Middle frontal gyrus (tissue), 1 donor: ENCODE results near the gene NEGR1.

ENCODE experiments used
- DNase-seq: peaks from one replicate; pipeline ENCODE4 v3.0.0-alpha.2; 2015; ENCODE audit warnings: low spot score; ENCODE audit errors: extremely low spot score

NEGR1 gene

DNA sequence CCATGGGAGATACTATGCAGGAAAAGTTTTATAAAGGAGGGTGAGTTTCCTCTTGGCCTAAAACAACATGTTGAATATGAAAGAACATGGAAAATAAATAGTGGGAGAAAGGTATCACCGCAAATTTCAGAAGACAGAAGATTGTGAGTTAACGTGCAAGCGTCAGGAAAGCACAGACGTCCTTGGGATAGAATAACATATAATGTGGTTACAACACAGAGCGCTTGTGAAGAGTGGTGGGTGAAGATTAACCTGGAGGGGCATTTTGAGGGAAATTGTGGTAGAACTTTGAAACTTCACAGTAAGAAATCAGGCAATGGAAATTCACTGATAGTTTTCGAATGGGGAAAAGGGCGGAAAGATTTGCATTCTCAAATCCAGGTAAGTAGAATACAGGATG is 47.3 kb downstream of the NEGR1 start:
- no peak for DNase-seq

DNA sequence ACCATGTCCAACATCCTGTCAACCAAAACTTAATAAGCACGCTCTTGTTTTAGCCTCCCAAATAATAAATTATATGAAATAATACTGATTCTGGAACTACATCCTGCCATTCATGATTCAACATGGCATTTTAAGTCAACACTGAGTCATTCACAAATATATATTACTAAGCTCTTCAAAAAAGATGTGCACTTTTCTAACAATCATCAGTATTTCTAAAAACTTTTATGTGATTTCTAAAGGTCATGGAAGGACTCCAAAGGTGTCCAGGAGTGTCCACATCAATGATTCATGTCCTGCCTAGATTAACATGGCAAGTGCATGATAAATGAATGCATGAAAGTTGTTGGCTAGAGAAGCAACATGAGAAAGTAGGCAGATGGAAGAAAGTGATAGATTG is 51.6 kb downstream of the NEGR1 start:
- no peak for DNase-seq

GRCh38 chr1:72229893-72230292 is 52.4 kb downstream of the NEGR1 start:
- no peak for DNase-seq

- DNase-seq = no peak
These were observed 54.7 kb downstream of the NEGR1 start for GRCh38 chr1:72227667-72228066.

DNA sequence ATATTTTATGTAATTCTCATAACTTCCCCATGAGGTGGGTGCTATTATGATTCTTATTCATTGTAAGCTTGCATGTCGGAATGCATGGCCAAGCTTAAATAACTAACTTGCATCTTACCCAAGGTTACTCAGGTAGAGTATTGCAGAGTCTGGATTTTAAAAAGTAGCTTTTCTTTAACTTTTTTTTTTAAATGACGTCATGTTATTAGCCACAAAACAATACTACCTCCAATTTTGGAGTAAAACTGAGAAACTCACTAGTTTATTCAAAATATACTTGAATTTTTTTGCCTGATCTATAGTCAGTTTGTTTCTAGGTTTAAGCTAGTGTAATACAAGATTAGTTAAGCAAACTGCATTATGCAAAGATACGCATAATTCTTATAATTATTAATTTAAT is 57.8 kb downstream of the NEGR1 start:
- no peak for DNase-seq

GRCh38 chr1:72221811-72222210 is 60.5 kb downstream of the NEGR1 start:
- DNase-seq = no peak

GRCh38 chr1:72218141-72218739 is 64.1 kb downstream of the NEGR1 start:
- no peak for DNase-seq

DNA sequence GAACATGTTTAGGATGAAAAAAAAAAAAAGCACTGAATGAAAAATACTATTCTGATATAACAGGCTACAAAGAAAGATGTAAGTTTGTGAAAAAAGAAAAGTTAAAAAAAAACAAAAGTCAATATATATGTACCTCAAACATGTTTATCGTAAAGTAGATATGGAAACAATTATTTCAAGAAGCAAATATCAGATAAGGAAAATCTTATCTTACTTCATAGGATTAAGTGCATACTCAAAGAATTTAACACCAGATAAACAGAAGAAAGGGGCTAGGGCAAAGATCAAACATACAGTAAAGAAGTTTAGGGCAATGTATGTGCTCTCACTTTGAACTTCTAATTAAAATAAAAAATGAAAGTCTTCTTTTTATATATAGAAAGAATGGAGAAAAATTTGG is 75.3 kb downstream of the NEGR1 start:
- DNase-seq = no peak

DNA sequence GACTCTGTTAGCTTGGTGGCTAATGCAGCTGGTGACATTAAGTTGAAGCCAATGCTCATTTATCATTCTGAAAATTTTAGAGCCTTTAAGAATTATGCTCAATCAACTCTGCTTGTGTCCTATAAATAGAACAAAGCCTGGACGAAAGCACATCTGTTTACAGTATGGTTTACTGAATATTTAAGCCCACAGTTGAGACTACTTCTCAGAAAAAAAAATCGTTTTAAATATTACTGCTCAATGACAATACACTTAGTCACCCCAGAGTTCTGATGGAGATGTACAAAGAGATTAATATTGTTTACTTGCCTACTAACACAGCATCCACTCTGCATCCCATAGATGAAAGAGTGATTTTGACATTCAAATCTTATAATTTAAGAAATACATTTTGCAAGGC is 79.6 kb downstream of the NEGR1 start:
- DNase-seq = no peak

DNA sequence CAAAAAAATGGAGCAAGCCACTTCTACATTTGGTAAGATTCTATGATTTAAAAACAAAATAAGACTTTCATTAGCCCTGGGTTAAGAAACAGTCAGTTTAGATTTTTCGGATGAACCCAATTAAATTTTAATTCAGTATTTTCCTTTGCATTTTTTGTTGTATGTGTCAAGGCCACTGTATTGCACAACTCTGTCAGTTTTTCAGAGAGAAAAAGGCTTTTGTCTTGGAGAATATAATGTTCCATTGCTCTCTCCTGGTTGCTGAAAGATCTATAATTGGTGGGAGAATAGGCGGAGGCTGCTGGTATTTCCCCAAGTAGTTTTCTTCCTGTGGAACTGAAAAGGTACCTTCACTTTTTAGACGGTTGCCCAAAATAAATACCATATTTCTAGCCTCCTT is 84.6 kb downstream of the NEGR1 start:
- DNase-seq = no peak

DNA sequence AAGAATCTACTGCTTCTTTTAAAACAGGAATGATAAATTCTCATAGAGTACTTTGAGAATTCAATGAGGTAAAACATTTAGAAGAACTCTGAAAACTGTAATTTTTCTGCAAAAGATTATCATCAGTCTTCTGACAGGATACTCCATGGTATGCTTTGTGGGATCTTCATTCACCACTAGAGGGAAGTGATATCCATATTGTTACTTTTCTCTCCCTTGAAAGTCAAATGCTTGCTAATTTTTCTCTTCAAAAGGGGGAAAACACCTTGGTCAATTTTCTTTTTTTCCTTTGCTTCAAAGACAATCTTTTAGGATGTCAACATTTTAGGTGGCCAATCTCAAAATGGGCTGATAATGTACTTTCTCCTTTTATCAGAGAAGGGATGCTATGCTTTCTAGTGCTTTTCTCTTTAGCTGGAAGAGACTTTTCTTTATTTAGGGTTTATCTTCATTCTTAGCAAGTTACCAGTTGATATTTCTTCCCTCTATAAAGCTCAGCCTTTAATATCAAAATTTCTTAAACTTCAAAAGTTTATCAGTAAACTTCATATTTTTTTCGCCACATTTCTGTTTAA is 95.5 kb downstream of the NEGR1 start:
- no peak for DNase-seq

GRCh38 chr1:72184099-72184701 is 98.1 kb downstream of the NEGR1 start:
- DNase-seq = no peak

- DNase-seq = no peak
These were observed 99.5 kb downstream of the NEGR1 start for GRCh38 chr1:72182859-72183258.

DNA sequence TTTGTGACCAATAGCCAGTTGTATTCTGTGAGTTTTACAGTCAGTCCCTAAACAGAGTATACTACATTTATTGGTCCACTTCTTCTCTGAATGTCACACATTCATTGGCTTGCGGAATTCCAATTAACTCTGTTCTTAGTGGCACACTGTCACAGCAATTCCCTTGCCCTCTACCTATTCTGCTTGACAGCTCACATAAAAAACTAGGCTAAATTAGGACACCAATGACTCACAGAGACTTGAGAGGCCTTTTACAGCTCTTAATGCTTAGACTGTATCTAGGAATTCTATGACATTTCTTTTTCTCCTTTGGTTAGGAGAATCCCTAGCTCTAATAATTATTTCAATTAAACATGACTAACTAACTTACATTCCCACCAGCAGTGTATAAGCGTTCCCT is 104.1 kb downstream of the NEGR1 start:
- DNase-seq = no peak

DNA sequence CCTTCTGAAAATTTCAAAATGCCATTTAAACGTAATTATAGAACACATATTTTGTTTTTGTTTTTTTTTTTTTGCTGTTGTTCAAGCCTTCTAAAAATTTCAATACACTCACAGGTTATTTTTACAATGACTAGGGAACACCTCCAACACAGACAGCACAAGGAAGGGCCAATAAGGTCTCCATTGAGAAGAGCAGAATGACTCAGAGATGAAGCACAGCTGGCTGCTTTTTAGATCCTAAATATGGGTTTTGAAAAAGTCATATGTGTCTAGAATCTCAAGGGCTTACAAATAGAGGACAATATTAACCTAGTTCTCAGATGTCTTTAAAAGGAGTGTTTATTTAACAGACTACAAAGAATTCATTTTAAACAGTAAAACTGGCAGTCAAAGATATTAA is 104.6 kb downstream of the NEGR1 start:
- no peak for DNase-seq

DNA sequence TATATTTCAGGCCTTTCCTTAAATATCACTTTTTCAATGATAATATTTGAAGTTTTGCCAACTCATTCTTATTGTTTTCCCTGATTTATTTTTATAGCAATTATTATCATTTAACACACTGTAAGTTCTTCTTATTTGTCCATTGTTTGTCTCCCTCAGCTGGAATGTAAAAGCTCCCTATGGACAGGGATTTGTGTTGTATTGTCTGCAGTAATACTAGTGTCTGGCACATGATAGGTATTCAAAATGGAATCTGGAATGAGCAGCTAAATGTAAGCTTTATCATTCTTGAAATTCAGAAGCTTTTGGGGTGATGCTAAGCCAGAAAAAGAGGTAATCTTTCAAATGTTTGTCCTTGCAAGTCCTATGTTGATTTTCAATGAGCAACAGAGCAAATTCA is 112.1 kb downstream of the NEGR1 start:
- DNase-seq = no peak

DNA sequence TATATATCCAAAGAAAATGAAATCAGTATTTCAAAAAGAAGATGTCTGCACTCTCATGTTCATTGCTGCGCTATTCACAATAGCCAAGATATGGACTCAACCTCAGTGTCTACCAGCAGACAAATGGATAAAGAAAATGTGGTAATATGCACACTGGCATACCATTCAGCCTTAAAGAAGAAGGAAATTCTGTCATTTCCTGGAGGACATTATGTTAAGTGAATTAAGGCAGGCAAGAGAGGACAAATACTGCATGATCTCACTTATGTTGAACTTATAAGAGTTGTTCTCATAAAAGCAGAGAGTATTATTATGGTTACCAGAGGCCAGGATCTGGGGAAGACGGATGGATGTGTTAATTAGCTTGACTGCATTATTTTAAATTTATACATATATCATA is 115.9 kb downstream of the NEGR1 start:
- no peak for DNase-seq

DNA sequence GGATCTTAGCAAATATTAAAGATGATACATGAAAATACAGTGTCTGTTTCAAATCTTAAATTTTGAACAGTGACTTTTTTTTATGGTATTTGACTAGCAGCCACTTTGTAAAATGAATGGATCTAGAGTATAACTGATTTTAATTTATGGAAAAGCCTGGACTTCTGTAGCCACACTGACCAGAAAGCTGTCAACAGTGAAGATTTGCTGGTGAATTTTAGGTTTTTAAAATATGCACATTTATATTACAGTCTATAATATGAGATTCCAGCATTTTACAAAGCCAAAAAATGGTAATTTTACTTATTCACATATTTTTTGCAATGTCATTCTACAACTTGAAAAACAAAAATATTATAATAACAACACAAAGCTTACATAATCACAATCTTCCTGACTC is 131.8 kb downstream of the NEGR1 start:
- no peak for DNase-seq

GRCh38 chr1:72141875-72142274 is 140.5 kb downstream of the NEGR1 start:
- DNase-seq = no peak

DNA sequence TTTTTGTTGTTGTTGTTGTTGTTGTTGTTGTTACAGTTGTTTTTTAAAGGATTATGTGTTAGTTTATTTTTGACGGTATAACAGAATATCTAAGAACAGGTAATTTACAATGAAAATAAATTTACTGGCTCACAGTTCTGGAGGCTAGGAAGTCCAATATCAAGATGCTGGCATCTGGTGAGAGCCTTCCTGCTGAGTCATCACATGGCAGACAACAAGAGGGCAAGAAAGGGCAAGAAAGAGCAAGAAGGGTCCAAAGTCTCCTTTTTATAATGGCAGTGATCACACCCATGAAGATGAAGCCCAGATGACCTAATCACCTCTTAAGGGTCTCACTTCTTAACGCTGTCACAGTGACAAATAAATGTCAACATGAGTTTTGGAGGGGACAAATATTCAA is 142.1 kb downstream of the NEGR1 start:
- no peak for DNase-seq

DNA sequence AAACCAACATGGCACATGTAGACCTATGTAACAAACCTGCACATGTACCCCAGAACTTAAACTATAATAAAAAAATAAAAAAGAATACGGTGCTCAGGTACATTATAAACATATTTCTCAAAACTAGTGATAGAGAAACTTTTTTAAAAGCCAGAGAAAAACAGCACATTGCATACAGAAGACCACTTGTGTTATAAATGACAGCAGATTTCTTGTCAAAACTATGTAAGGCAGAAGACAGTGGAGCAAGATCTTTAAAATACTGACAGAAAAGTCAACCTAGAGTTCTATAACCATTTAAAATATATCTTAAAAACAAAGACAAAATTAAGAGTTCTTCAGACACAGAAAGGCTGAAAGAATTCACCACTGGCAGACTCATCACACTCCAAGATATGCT is 144.7 kb downstream of the NEGR1 start:
- no peak for DNase-seq

- no peak for DNase-seq
These were observed 152.5 kb downstream of the NEGR1 start for GRCh38 chr1:72129869-72130268.

- DNase-seq = no peak
These were observed 160.0 kb downstream of the NEGR1 start for GRCh38 chr1:72122099-72122880.
